Panc1 (cell line): ENCODE results near the gene AP5B1. TPM values are rescaled to one million over a fixed set of nuclear protein-coding genes. Genes with fewer than 3 reads are reported as not detected.

Source experiments
- ATAC-seq: fragments of 200-7000 bp; cut with Tn5 transposase; 2 replicates; pipeline ENCODE4 v1.9.1; 2020; ENCODE audit warnings: mild to moderate bottlenecking, moderate library complexity
- BruUV-seq: library from RNA; stranded (reverse); fragments of 400-500 nt; replicated peaks from 2 replicates; lab custom pipeline; 2021; lab: Mats Ljungman, UMichigan
- CTCF ChIA-PET: fragments of 300-600 bp; sonication (Branson Sonifier 250); formaldehyde crosslinking; loops from one replicate; lab custom pipeline; 2022; ENCODE audit warnings: antibody characterized with exemption; lab: Charles Lee
- POLR2A ChIA-PET: fragments of 300-600 bp; sonication (Branson Sonifier 250); formaldehyde crosslinking; loops from one replicate; lab custom pipeline; 2022; ENCODE audit warnings: antibody characterized with exemption; lab: Charles Lee
- DNase-seq: peaks from one replicate; pipeline ENCODE4 v3.0.0-alpha.2; 2010; ENCODE audit warnings: low read depth, low spot score
- H3K27ac ChIP-seq: 2 replicates; pipeline ENCODE4 v1.5.1; 2011; ENCODE audit warnings: mild to moderate bottlenecking, low read length, inconsistent platforms
- H3K27me3 ChIP-seq: fragments of 200-500 bp; sonication (Bioruptor generic); 2 replicates; pipeline ENCODE4 v1.6.0; 2014; ENCODE audit warnings: low read length, inconsistent platforms; ENCODE audit not compliant: control insufficient read depth, insufficient read depth
- H3K36me3 ChIP-seq: fragments of 200-500 bp; sonication (Bioruptor generic); 2 replicates; pipeline ENCODE4 v1.5.1; 2014; ENCODE audit warnings: inconsistent platforms, mild to moderate bottlenecking, low read length, moderate library complexity; ENCODE audit not compliant: control insufficient read depth, insufficient read depth
- H3K4me1 ChIP-seq: 2 replicates; pipeline ENCODE4 v1.5.1; 2011; ENCODE audit warnings: inconsistent platforms, mild to moderate bottlenecking, low read length, moderate library complexity; ENCODE audit not compliant: control insufficient read depth, insufficient read depth
- H3K4me3 ChIP-seq, 2 experiments: 2 replicates each; pipeline ENCODE4 v1.5.1; 2011 to 2012; ENCODE audit warnings: low read depth in 2 of 2, low read length in 2 of 2, mild to moderate bottlenecking in 2 of 2, inconsistent platforms in 1 of 2, moderate library complexity in 1 of 2
- H3K9me3 ChIP-seq: fragments of 200-500 bp; sonication (Bioruptor generic); 2 replicates; pipeline ENCODE4 v1.5.1; 2014; ENCODE audit warnings: low read depth, mild to moderate bottlenecking, inconsistent platforms, low read length, moderate library complexity; ENCODE audit not compliant: control insufficient read depth, insufficient read depth
- CTCF ChIP-seq: fragments of 450-650 bp; IDR thresholded peaks from 2 replicates; pipeline ENCODE4 v1.5.1; 2017; ENCODE audit warnings: mild to moderate bottlenecking
- POLR2AphosphoS5 ChIP-seq: IDR thresholded peaks from 2 replicates; pipeline ENCODE4 v1.6.1; 2012; ENCODE audit warnings: mild to moderate bottlenecking, low read depth, low read length, moderate library complexity
- REST ChIP-seq, 2 experiments: IDR thresholded peaks; 2 replicates each; pipeline ENCODE4 v1.6.1; 2011 to 2012; ENCODE audit warnings: low read depth in 2 of 2, control low read depth in 1 of 2, low read length in 1 of 2, mild to moderate bottlenecking in 1 of 2, moderate library complexity in 1 of 2; ENCODE audit not compliant: insufficient read depth in 1 of 2
- SIN3A ChIP-seq: IDR thresholded peaks from 2 replicates; pipeline ENCODE4 v1.6.1; 2012; ENCODE audit warnings: low read depth, mild to moderate bottlenecking, low read length, moderate library complexity, borderline replicate concordance; ENCODE audit not compliant: insufficient read depth
- TCF7L2 ChIP-seq: IDR thresholded peaks from 2 replicates; pipeline ENCODE4 v1.6.1; 2011; ENCODE audit warnings: mild to moderate bottlenecking, low read depth, low read length, inconsistent platforms
- in situ Hi-C: cut with HindIII; loops from 2 replicates; pipeline ENCODE4 v1.10.0; 2016; ENCODE audit warnings: low sequenced_read_pairs, low pct_unique_long_range_greater_than_20kb
- intact Hi-C: fragments of 100-400 bp; cut with micrococcal nuclease; formaldehyde crosslinking; loops from one replicate; pipeline ENCODE4 v1.10.0; 2022; ENCODE audit not compliant: unreplicated experiment
- total RNA-seq: library from RNA; stranded (reverse); gene quantifications from one replicate; pipeline ENCODE4 v1.2.1, GENCODE V29; 2021; ENCODE audit not compliant: unreplicated experiment

Gene AP5B1
- total RNA-seq, 1 experiment from 2014 or later = 35.0 TPM

- Histone ChIP-seq H3K27ac (peak overlapping the region; percentile 85), H3K4me1 (peaks cover 10% of the 10 kb centered on the region), H3K27me3 (no peaks in the 10 kb centered on the region), H3K4me3 (peak overlapping the region; percentile 83 to 88), H3K36me3 (peaks cover 3% of the 10 kb centered on the region; the same call in 1 of the 2 replicates), H3K9me3 (no peaks in the 10 kb centered on the region)
- no peak for DNase-seq
- in situ Hi-C loops = no loop called here
- no TSS peak for BruUV-seq
- intact Hi-C loops = no loop called here
- CTCF ChIA-PET = interaction anchor here (0.7 to 2.3 kb wide), 12 partner anchors 9 to 213 kb away, joined by 3 to 24 read pairs (median 6); partner anchors contain the start of genes KAT5 and RNASEH2C
- POLR2A ChIA-PET = no interaction called here
- ATAC-seq = no peak
- TF ChIP-seq SIN3A (no peak), TCF7L2 (no peak), POLR2AphosphoS5 (no peak), CTCF (no peak; the same call in 1 of the 2 replicates), REST (IDR thresholded peaks at IDR 0.05; ENCODE audit: insufficient read depth in 1 of 2, low read depth in 2 of 2, low read length in 1 of 2) (no peak)
These were observed 1.2 kb downstream of the AP5B1 start for GRCh38 chr11:65779669-65779918.

GRCh38 chr11:65778901-65779668, 1.7 kb downstream of the AP5B1 start:
- Histone ChIP-seq H3K27me3 (no peaks in the 10 kb centered on the region), H3K4me3 (peak overlapping the region; percentile 83 to 88), H3K4me1 (peaks cover 10% of the 10 kb centered on the region), H3K36me3 (peaks cover 3% of the 10 kb centered on the region; the same call in 1 of the 2 replicates), H3K27ac (peak overlapping the region; percentile 85), H3K9me3 (no peaks in the 10 kb centered on the region)
- no TSS peak for BruUV-seq
- no peak for DNase-seq
- in situ Hi-C loops (no loop called here), intact Hi-C loops (no loop called here)
- ChIA-PET CTCF (interaction anchor here (0.6 to 2.3 kb wide), 14 partner anchors 10 to 213 kb away, joined by 3 to 24 read pairs (median 4); partner anchors contain the start of genes KAT5 and RNASEH2C), POLR2A (interaction anchor here (0.6 kb wide), 1 partner anchor 13 kb away, joined by 3 read pairs; no protein-coding TSS in a partner anchor)
- no peak for TF ChIP-seq CTCF
- TF ChIP-seq TCF7L2 = no peak
- TF ChIP-seq POLR2AphosphoS5 = no peak
- TF ChIP-seq SIN3A = no peak
- no peak for TF ChIP-seq REST (IDR thresholded peaks at IDR 0.05; ENCODE audit: insufficient read depth in 1 of 2, low read depth in 2 of 2, low read length in 1 of 2)
- ATAC-seq = no peak
